Colonic mucosa (tissue), 4 donors: ENCODE measurements around the gene OTX1. TPM values are rescaled to one million over a fixed set of nuclear protein-coding genes. Genes with fewer than 3 reads are reported as not detected.

Experiments used
- DNase-seq: peaks from one replicate; pipeline ENCODE4 v3.0.0-alpha.2; 2020
- H3K27ac ChIP-seq: fragments of 200-600 bp; one replicate; pipeline ENCODE4 v1.8.0; 2021
- H3K27me3 ChIP-seq: fragments of 200-600 bp; one replicate; pipeline ENCODE4 v1.8.0; 2021
- H3K36me3 ChIP-seq: fragments of 200-600 bp; one replicate; pipeline ENCODE4 v1.8.0; 2021
- H3K4me1 ChIP-seq: fragments of 200-600 bp; one replicate; pipeline ENCODE4 v1.8.0; 2021; ENCODE audit warnings: mild to moderate bottlenecking
- H3K4me3 ChIP-seq: fragments of 200-600 bp; one replicate; pipeline ENCODE4 v1.8.0; 2021
- H3K9ac ChIP-seq, 2 donors: one replicate each; pipeline ENCODE4 v1.7.0; 2013; ENCODE audit warnings: control low read depth in 2 of 2, low read depth in 2 of 2, low read length in 2 of 2
- H3K9me3 ChIP-seq: fragments of 200-600 bp; one replicate; pipeline ENCODE4 v1.8.0; 2021
- intact Hi-C: fragments of 100-400 bp; cut with DNase I; formaldehyde crosslinking; loops from one replicate; pipeline ENCODE4 v1.14.1; 2022
- total RNA-seq, 2 donors: library from RNA; stranded (reverse); fragmentation: NEBNext Ultra II Directional in 1 of 2; extraction: Animal tissue kit (Norgen Biotek cat#: 25700) in 1 of 2; gene quantifications; one replicate each; pipeline ENCODE4 v1.2.1, GENCODE V29; 2021
- TF ChIP-seq, protein P1 (sequence below): fragments of 200-600 bp; IDR thresholded peaks from one replicate; pipeline ENCODE4 v1.8.0; 2022; ENCODE audit warnings: antibody characterized with exemption, mild to moderate bottlenecking
- donor health status: healthy.
- donor health status: DM: no; HTN: no; CAD: no.
- donor health status: DM: no; HTN: no; CAD: no.

The OTX1 gene
- total RNA-seq, 2 donors from 2014 or later = not detected

DNA sequence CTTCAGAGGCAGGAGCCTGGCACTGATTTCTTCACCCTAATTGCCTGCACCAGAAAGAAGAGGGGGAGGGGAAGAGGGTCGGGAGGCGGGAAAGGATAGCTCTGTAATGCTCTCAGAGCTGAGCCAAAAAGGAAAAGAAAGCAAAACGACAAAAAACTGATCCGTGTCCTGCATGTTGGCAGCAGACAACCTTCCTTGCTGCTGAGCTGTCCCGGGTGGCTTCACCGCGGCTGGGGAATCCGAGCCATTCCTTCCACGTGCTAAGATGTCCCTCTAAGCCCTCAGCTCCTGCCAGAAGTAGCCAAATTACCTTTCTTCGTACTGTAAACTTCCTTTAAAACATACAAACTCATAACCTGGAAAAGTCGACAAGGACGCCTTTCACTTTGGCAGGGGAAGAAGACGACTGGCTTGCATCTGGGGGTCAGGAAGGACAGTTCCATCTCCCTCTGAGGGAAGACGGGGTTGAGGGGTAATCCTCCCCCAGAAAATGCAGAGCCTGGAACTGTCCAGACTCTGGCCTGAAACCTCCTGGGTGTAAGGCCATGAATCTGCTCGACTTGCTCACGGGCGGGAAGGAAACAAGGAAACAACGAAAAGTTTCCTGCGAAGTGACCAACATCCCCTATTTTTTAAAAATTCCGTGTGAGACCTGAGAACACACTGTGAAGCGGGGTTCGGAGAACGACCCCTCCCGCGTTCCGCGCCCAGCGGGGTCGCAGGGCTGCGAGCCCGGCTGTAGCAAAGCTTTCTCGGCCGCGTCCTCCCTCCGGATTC lies 7.7 kb downstream of the OTX1 start:
- no peak for DNase-seq
- TF ChIP-seq, protein P1, sequence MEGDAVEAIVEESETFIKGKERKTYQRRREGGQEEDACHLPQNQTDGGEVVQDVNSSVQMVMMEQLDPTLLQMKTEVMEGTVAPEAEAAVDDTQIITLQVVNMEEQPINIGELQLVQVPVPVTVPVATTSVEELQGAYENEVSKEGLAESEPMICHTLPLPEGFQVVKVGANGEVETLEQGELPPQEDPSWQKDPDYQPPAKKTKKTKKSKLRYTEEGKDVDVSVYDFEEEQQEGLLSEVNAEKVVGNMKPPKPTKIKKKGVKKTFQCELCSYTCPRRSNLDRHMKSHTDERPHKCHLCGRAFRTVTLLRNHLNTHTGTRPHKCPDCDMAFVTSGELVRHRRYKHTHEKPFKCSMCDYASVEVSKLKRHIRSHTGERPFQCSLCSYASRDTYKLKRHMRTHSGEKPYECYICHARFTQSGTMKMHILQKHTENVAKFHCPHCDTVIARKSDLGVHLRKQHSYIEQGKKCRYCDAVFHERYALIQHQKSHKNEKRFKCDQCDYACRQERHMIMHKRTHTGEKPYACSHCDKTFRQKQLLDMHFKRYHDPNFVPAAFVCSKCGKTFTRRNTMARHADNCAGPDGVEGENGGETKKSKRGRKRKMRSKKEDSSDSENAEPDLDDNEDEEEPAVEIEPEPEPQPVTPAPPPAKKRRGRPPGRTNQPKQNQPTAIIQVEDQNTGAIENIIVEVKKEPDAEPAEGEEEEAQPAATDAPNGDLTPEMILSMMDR = no peak

DNA sequence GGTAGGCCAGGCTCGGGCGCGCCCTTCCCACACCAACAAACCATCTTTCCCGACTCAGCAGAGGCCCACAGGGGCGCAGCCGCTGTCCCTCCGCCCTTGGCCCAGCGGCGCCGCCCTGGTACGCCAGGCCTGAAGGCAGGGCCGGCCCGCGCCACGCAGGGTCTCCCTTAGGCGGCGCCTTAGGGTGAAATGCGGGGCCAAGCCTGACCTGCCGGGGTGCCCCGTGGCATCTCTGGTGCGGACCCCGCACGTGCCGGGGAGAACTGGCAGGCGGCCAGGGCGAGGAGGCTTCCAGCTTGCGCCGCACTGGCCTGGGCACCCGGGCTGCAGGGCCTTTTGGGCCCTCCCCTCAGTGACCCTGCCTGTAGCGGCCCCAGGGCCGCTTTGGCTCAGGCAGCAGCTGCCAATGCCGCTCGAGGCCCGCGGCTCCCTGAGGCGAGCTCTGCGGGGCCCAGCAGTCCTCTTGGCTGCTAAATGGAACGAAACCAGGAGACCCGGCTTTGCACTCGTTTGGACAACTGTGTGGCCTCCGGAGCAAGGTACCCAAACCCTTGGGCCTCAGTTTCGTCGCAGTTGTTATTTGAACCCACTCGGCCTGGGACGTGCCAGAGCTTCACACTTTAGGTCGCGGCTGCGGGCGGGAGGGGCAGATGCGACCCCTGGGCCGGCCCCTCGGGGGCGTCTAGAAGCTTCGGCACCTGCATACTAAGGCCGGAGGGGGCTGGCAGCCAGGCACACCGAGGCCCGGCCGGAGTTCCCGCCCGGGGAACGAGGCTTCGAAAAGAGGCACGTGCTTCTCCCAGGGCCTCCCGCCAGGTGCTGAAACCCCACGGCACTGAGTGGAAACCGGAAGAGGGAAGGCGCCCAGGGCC lies 8.5 kb downstream of the OTX1 start:
- H3K36me3 ChIP-seq = no peaks in the 10 kb centered on the region
- peaks cover 25% of the 10 kb centered on the region for H3K4me1 ChIP-seq
- TF ChIP-seq, protein P1 = no peak
- intact Hi-C loops = no loop called here
- H3K9me3 ChIP-seq = no peaks in the 10 kb centered on the region
- H3K27me3 ChIP-seq = peaks cover 85% of the 10 kb centered on the region
- H3K27ac ChIP-seq = no peak overlapping the region
- H3K9ac ChIP-seq = no peak overlapping the region
- H3K4me3 ChIP-seq = no peak overlapping the region
- DNase-seq = no peak

More for the DNA sequence above, 7.7 kb downstream of the OTX1 start:
- H3K9me3 ChIP-seq = no peaks in the 10 kb centered on the region
- peaks cover 92% of the 10 kb centered on the region for H3K27me3 ChIP-seq
- H3K4me3 ChIP-seq = no peak overlapping the region
- no peak overlapping the region for H3K27ac ChIP-seq
- H3K4me1 ChIP-seq = peaks cover 25% of the 10 kb centered on the region
- no peaks in the 10 kb centered on the region for H3K36me3 ChIP-seq
- intact Hi-C loops = no loop called here
- no peak overlapping the region for H3K9ac ChIP-seq

DNA sequence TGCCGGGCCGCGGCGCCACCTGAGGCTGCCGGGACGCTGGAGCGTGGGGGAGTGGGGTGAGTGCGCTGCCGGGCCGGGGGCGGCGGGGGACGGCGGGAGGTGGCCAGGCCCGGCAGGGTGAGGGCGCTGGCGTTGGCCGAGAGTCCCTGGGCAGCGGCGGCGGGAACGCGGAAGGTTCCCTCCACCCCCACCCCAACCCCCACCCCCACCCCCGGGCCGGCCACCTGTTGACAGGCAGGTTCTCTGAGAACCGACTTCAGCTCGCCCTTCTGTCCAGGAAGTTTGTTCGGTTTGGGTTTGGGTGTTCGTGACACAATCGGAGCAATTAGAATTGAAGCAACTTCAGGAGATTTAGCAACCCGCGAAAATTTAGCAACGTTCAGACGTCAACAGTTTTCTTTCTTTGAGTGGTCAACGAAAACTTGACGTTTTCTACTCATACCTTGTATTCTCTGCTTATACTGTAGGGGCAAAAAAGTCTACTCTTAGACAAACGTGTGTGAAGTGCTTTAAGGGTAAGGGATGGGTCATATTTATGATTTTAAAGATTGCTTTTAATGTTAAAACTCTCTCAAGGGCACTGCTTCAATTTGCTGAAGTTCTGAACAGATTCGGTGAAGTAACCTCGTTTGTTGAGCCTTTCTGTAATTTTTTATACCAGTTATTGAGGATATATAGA lies 9.3 kb downstream of the OTX1 start:
- no peak overlapping the region for H3K4me3 ChIP-seq
- H3K27me3 ChIP-seq = peaks cover 77% of the 10 kb centered on the region
- intact Hi-C loops = no loop called here
- DNase-seq = no peak
- no peak overlapping the region for H3K9ac ChIP-seq
- no peak overlapping the region for H3K27ac ChIP-seq
- H3K36me3 ChIP-seq = no peaks in the 10 kb centered on the region
- H3K9me3 ChIP-seq = no peaks in the 10 kb centered on the region
- peaks cover 25% of the 10 kb centered on the region for H3K4me1 ChIP-seq
- TF ChIP-seq, protein P1 = no peak

DNA sequence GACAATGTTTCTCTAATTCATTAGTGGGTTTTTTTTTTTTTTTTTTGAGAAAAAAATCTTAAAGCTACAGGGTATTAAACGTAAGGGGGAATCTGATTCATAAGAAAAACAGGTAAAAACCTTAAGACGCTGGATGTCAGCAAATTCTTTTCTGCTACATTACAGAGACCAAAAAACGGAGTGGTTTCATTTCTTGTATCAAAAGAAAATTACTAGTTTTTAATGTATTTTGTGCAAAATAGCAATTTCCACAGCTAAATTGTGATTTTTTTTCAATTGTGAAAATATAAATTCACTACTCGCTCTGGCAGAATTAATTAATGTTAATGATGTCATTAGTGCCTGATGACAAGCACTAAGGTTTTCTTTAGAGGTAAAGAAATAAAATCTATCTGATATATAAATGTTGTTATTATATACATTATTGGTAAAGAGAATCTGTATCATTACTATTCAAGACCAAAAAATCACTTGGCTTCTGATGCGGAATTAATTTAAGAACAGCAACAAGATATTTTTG lies 9.9 kb downstream of the OTX1 start:
- Histone ChIP-seq H3K4me1 (peaks cover 21% of the 10 kb centered on the region), H3K27me3 (peaks cover 71% of the 10 kb centered on the region), H3K9me3 (no peaks in the 10 kb centered on the region), H3K27ac (no peak overlapping the region), H3K36me3 (no peaks in the 10 kb centered on the region), H3K9ac (no peak overlapping the region), H3K4me3 (no peak overlapping the region)
- TF ChIP-seq, protein P1 = no peak
- intact Hi-C loops = no loop called here
- DNase-seq = no peak

DNA sequence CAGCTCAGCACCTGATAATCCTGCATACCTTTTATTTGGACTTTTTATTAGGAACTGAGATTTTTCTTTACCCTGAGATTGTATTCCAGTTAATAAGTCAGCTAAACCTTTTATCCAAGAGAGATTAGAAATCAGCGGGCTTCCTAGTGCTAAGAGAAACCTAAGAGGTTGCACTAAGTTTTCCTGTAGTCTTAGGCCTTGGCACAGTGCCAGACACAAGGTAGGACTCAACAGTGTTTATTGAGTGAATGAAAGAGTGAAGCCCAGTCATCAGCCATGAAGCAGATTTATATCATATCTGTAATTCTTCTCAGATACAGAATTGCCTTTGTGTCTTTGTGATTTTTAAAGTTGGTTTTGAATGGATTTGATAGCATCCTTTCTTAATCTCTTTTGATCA lies 13.6 kb downstream of the OTX1 start:
- Histone ChIP-seq H3K4me1 (peaks cover 14% of the 10 kb centered on the region), H3K27ac (no peak overlapping the region), H3K9ac (no peak overlapping the region), H3K9me3 (no peaks in the 10 kb centered on the region), H3K36me3 (no peaks in the 10 kb centered on the region), H3K4me3 (no peak overlapping the region), H3K27me3 (peaks cover 35% of the 10 kb centered on the region)
- intact Hi-C loops = no loop called here
- no peak for DNase-seq
- TF ChIP-seq, protein P1 = no peak
